HepG2 (cell line): ENCODE data around the gene FBLIM1.

ENCODE experiments used
- AHDC1 ChIP-seq: sonication (generic); formaldehyde crosslinking; IDR thresholded peaks from 2 replicates; pipeline ENCODE4 v1.5.1; 2020; ENCODE audit warnings: mild to moderate bottlenecking, missing genetic modification reagents, borderline replicate concordance
- CBFB ChIP-seq: sonication (generic); formaldehyde crosslinking; IDR thresholded peaks from 2 replicates; pipeline ENCODE4 v1.4.0; 2020; ENCODE audit warnings: missing genetic modification reagents
- CHD2 ChIP-seq: IDR thresholded peaks from 2 replicates; pipeline ENCODE4 v1.6.1; 2011; ENCODE audit warnings: low read depth, low read length, improper control_type of control experiment
- KAT7 ChIP-seq: IDR thresholded peaks from 2 replicates; pipeline ENCODE4 v1.6.1; 2018; ENCODE audit warnings: borderline replicate concordance, missing compliant biosample characterization
- RAD51 ChIP-seq: fragments of 450-650 bp; IDR thresholded peaks from 2 replicates; pipeline ENCODE4 v1.6.1; 2016; ENCODE audit warnings: borderline replicate concordance
- ZNF280D ChIP-seq: sonication (generic); formaldehyde crosslinking; IDR thresholded peaks from 2 replicates; pipeline ENCODE4 v1.5.1; 2020; ENCODE audit warnings: mild to moderate bottlenecking, missing genetic modification reagents
- ZSCAN22 ChIP-seq: sonication (generic); formaldehyde crosslinking; IDR thresholded peaks from 2 replicates; pipeline ENCODE4 v1.4.0; 2020; ENCODE audit warnings: mild to moderate bottlenecking, missing genetic modification reagents
- TF ChIP-seq, protein P1 (sequence below): sonication (generic); formaldehyde crosslinking; IDR thresholded peaks from 2 replicates; pipeline ENCODE4 v1.5.0; 2020; ENCODE audit warnings: mild to moderate bottlenecking, missing genetic modification reagents, moderate library complexity
- TF ChIP-seq, protein P2 (sequence below): IDR thresholded peaks from 2 replicates; pipeline ENCODE4 v1.6.1; 2016; ENCODE audit warnings: low read depth, control low read depth

DNA sequence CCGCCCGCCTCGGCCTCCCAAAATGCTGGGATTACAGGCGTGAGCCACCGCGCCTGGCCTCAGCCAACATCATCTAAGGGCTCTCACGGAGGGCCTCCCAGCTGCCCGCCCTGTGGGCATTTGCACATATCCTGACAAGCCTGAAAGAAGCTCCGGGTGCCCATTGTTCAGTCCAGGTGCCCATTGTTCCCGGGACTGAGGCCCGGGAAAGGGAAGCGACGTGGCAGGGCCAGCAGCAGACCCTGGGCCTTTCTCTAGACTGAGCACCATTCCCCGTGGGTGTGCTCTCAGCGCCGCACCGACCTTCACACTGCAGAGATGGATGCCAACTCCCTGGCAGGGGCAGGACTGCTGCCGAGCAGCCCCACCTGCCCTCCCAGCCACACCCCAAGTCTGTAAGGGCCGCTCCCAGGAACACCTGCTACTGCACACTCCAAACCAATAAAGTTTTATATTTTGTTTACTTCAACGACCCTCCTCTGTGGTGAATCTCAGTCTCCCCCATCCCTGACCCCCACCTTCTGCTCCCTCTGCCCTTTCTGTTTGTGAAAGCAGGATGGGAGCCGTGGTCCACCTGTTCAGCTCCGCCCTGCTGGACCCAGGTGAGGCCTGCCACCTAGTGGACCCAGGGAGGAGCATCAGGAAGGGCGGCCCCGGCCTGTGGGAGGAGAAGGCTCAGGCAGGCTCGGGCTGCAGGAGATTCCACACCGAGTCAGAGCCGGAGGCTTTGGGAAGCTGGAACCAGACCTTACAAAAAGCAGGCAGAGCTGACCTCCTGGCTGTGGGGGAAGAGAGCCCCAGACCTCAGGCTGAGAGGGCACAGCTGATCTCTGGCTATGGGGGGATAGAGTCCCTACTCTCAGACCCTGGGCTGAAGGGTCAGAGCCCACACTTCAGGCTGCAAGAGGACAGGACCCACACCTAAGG lies 17.4 kb upstream of the FBLIM1 start:
- TF ChIP-seq KAT7 (CRISPR knock-in tag) (no peak), CBFB (CRISPR knock-in tag) (no peak), RAD51 (no peak), AHDC1 (CRISPR knock-in tag) (no peak), CHD2 (no peak), ZNF280D (CRISPR knock-in tag) (no peak), ZSCAN22 (CRISPR knock-in tag) (no peak)
- TF ChIP-seq, protein P1, sequence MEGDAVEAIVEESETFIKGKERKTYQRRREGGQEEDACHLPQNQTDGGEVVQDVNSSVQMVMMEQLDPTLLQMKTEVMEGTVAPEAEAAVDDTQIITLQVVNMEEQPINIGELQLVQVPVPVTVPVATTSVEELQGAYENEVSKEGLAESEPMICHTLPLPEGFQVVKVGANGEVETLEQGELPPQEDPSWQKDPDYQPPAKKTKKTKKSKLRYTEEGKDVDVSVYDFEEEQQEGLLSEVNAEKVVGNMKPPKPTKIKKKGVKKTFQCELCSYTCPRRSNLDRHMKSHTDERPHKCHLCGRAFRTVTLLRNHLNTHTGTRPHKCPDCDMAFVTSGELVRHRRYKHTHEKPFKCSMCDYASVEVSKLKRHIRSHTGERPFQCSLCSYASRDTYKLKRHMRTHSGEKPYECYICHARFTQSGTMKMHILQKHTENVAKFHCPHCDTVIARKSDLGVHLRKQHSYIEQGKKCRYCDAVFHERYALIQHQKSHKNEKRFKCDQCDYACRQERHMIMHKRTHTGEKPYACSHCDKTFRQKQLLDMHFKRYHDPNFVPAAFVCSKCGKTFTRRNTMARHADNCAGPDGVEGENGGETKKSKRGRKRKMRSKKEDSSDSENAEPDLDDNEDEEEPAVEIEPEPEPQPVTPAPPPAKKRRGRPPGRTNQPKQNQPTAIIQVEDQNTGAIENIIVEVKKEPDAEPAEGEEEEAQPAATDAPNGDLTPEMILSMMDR (CRISPR knock-in tag): peak; percentile 99
- TF ChIP-seq, protein P2, sequence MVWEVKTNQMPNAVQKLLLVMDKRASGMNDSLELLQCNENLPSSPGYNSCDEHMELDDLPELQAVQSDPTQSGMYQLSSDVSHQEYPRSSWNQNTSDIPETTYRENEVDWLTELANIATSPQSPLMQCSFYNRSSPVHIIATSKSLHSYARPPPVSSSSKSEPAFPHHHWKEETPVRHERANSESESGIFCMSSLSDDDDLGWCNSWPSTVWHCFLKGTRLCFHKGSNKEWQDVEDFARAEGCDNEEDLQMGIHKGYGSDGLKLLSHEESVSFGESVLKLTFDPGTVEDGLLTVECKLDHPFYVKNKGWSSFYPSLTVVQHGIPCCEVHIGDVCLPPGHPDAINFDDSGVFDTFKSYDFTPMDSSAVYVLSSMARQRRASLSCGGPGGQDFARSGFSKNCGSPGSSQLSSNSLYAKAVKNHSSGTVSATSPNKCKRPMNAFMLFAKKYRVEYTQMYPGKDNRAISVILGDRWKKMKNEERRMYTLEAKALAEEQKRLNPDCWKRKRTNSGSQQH (CRISPR knock-in tag): no peak
